AG09309 (cell line): Measurements from ENCODE around the gene RHOXF2.
"Not testable (repeated sequence)": the region's sequence is repeated elsewhere in the genome, so short reads cannot be mapped to it uniquely, and the experiment has no call there.

Experiments
- DNase-seq: peaks from one replicate; pipeline ENCODE4 v3.0.0-alpha.2; 2010; ENCODE audit warnings: low read depth
- H3K4me3 ChIP-seq: 2 replicates; pipeline ENCODE4 v1.5.1; 2011; ENCODE audit warnings: mild to moderate bottlenecking, low read depth, low read length, moderate library complexity; ENCODE audit not compliant: control insufficient read depth
- TF ChIP-seq, protein P1 (sequence below): IDR thresholded peaks from 2 replicates; pipeline ENCODE4 v1.5.1; 2011; ENCODE audit warnings: mild to moderate bottlenecking, low read depth, low read length, inconsistent platforms; ENCODE audit not compliant: insufficient read depth, control insufficient read depth; ENCODE audit errors: missing control alignments

RHOXF2 gene

GRCh38 chrX:120193720-120194119 lies 35.3 kb downstream of the RHOXF2 start:
- not testable (repeated sequence) for DNase-seq, H3K4me3 ChIP-seq

DNA sequence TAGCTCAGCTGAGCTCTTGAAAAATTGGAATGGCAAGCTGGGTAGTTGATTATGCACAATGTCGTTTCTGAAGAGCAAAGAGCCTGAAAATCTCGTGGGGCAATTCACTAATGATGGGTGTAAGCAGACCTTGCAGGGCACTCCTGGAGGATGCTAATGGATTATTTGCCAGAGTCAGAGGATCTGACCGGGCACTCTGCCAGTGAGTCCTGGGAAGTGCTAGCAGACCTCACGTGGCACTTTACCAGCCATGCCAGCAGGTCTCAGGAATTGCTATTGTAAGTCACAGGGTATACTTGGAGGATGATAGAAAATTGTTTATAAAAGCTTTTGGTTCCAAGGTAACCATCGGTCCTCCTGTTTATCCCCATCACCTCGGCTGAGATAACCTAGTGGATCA lies 37.4 kb downstream of the RHOXF2 start:
- DNase-seq, H3K4me3 ChIP-seq: not testable (repeated sequence)

DNA sequence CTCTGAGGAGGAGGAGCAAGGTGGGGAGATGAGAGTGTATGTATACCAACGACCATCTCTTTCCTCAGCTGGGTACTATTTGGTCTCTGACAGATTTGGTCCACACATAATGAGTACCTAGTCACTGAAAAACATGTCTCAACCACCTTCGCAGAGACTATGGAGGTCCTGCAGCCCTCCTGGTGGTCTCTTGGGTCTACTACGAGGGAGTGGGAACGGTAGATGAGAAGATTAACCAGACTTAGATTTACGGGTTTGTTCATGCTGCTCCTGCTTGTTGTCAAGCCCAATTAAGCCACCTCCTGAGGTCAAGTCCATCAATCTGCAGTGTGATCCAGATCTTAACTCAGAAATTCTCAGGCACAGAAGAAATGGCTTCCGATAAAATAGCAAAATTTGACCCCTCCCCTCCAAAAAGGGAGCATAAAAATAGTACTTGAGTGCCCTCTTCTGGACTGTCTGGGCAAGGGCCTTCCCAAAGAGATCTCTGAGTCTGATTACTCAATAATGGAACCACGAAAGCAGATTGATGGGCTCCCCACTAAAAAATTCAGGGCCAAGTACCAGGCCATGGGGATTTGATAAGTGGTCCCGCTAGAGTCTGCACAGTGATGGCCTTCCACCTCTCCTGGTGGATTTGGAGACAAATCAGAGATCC lies 38.3 kb downstream of the RHOXF2 start:
- not testable (repeated sequence) for DNase-seq

GRCh38 chrX:120200851-120201250 lies 42.4 kb downstream of the RHOXF2 start:
- no peak for DNase-seq
- TF ChIP-seq, protein P1, sequence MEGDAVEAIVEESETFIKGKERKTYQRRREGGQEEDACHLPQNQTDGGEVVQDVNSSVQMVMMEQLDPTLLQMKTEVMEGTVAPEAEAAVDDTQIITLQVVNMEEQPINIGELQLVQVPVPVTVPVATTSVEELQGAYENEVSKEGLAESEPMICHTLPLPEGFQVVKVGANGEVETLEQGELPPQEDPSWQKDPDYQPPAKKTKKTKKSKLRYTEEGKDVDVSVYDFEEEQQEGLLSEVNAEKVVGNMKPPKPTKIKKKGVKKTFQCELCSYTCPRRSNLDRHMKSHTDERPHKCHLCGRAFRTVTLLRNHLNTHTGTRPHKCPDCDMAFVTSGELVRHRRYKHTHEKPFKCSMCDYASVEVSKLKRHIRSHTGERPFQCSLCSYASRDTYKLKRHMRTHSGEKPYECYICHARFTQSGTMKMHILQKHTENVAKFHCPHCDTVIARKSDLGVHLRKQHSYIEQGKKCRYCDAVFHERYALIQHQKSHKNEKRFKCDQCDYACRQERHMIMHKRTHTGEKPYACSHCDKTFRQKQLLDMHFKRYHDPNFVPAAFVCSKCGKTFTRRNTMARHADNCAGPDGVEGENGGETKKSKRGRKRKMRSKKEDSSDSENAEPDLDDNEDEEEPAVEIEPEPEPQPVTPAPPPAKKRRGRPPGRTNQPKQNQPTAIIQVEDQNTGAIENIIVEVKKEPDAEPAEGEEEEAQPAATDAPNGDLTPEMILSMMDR, result no peak
- H3K4me3 ChIP-seq, result no peak overlapping the region

More for the DNA sequence above, 38.3 kb downstream of the RHOXF2 start:
- not testable (repeated sequence) for H3K4me3 ChIP-seq

- no peak for DNase-seq
- no peak overlapping the region for H3K4me3 ChIP-seq
- TF ChIP-seq, protein P1, result no peak
Measured at GRCh38 chrX:120205816-120206753, 47.7 kb downstream of the RHOXF2 start.

- no peak overlapping the region for H3K4me3 ChIP-seq
- DNase-seq, result no peak
- TF ChIP-seq, protein P1, result no peak
Measured at GRCh38 chrX:120207009-120207605, 48.7 kb downstream of the RHOXF2 start.

DNA sequence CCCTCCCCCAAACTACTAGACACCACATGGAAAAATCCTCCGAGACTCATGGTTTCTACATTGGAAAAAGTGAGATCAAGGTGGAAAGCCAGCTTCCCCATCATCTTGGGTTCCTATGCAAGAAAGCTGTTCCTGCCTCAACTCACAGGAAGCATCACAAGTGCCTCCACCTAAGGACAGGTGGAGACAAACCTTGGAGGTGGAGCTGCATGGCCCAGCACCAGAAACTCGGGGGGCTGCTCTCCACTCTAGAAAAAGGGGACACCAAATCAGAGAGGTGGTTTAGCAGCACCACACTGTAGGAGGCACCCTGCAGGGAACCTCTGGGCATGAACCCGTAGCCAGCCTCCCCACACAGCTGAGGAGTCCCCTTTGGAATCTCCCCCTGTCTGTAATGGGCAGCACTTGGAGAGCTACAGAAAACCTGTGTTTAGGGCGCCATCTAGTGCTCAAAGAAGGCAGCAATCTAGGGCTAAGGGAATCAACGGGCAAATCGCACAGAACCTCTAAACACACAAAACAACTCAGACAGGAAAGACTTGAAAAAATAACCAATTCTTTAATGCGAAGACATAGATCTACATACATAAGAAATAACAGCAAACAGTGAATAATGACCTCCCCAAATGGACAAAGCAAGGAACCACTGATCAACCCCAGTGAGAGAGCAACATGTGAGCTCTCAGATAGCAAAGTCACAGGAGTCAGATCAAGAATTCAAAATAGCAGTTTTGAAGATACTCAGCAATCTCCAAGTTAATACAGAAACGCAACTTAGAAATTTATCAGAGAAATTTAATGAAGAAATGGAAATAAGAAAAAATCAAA lies 55.2 kb downstream of the RHOXF2 start:
- no peak overlapping the region for H3K4me3 ChIP-seq
- TF ChIP-seq, protein P1, result peak; percentile 87
- DNase-seq, result peak; percentile 1
